Endothelial cell of umbilical vein (primary cell): ENCODE data around the gene ZNF439. TPM values are rescaled to one million over a fixed set of nuclear protein-coding genes. Genes with fewer than 3 reads are reported as not detected.

ENCODE experiments used
- BruUV-seq: library from RNA; stranded (reverse); fragments of 400-500 nt; replicated peaks from 2 replicates; lab custom pipeline; 2021; lab: Mats Ljungman, UMichigan
- CTCF ChIA-PET: fragments of 300-600, 350-600 bp; sonication (Branson Sonifier 250); formaldehyde crosslinking; loops from one replicate; lab custom pipeline; 2021; ENCODE audit warnings: antibody characterized with exemption, inconsistent platforms; lab: Charles Lee
- POLR2A ChIA-PET: fragments of 300-600, 350-600 bp; sonication (Branson Sonifier 250); formaldehyde crosslinking; loops from one replicate; lab custom pipeline; 2021; ENCODE audit warnings: antibody characterized with exemption, inconsistent platforms; lab: Charles Lee
- DNase-seq: peaks from one replicate; pipeline ENCODE4 v3.0.0-alpha.2; 2011; ENCODE audit warnings: low read depth, low spot score
- FAIRE-seq: peaks from 2 replicates; lab custom pipeline; 2011; peaks lifted over from hg19 to GRCh38; lab: Jason Lieb, UNC
- H2AFZ ChIP-seq: 2 replicates; pipeline ENCODE4 v1.6.0; 2012; ENCODE audit warnings: low read depth, low read length, control low read depth, inconsistent platforms
- H3K27ac ChIP-seq: 2 replicates; pipeline ENCODE4 v1.5.1; 2011; ENCODE audit warnings: low read depth, mild to moderate bottlenecking, control low read depth, low read length, moderate library complexity; ENCODE audit not compliant: insufficient read depth
- H3K27me3 ChIP-seq, 2 experiments: 2 replicates each; pipeline versions ENCODE4 v1.6.0 to v1.6.1; 2011; ENCODE audit warnings: low read length in 2 of 2, mixed read lengths in 1 of 2; ENCODE audit not compliant: control insufficient read depth in 2 of 2, insufficient read depth in 2 of 2
- H3K36me3 ChIP-seq, 2 experiments: 2 replicates in 1 of 2; 3 replicates in 1 of 2; pipeline ENCODE4 v1.5.1; 2011; ENCODE audit warnings: low read length in 2 of 2, mild to moderate bottlenecking in 1 of 2, moderate library complexity in 1 of 2; ENCODE audit not compliant: control insufficient read depth in 2 of 2, insufficient read depth in 2 of 2; ENCODE audit errors: extremely low read depth in 1 of 2
- H3K4me1 ChIP-seq: 3 replicates; pipeline ENCODE4 v1.5.1; 2011; ENCODE audit warnings: mild to moderate bottlenecking, low read length; ENCODE audit not compliant: control insufficient read depth, insufficient read depth; ENCODE audit errors: extremely low read depth
- H3K4me2 ChIP-seq: 2 replicates; pipeline ENCODE4 v1.6.1; 2011; ENCODE audit warnings: low read length, control low read depth, mixed read lengths; ENCODE audit not compliant: insufficient read depth
- H3K4me3 ChIP-seq, 3 experiments: fragments of 200-600 bp in 1 of 3; sonication (generic), shearing (Covaris generic) in 1 of 3; replicated peaks in 1 of 3; 2 replicates each; pipeline ENCODE4 v1.5.1; 2011 to 2016; ENCODE audit warnings: control low read depth in 3 of 3, low read length in 3 of 3, mild to moderate bottlenecking in 2 of 3, inconsistent platforms in 1 of 3, low read depth in 1 of 3, moderate library complexity in 1 of 3; ENCODE audit not compliant: insufficient read depth in 1 of 3
- H3K79me2 ChIP-seq: 2 replicates; pipeline ENCODE4 v1.6.0; 2012; ENCODE audit warnings: low read length, inconsistent platforms; ENCODE audit not compliant: control insufficient read depth, insufficient read depth
- H3K9ac ChIP-seq: replicated peaks from 2 replicates; pipeline ENCODE3; 2011; ENCODE audit warnings: low read length, control low read depth; ENCODE audit not compliant: insufficient read depth; ENCODE audit errors: extremely low read depth
- H3K9me1 ChIP-seq: replicated peaks from 3 replicates; pipeline ENCODE4 v1.6.0; 2011; ENCODE audit warnings: mild to moderate bottlenecking, low read length; ENCODE audit not compliant: control insufficient read depth, insufficient read depth; ENCODE audit errors: extremely low read depth
- H3K9me3 ChIP-seq: replicated peaks from 2 replicates; pipeline ENCODE4 v1.5.1; 2012; ENCODE audit warnings: low read length, inconsistent platforms; ENCODE audit not compliant: control insufficient read depth, insufficient read depth
- H4K20me1 ChIP-seq: replicated peaks from 2 replicates; pipeline ENCODE3; 2011; ENCODE audit warnings: mild to moderate bottlenecking, low read length; ENCODE audit not compliant: control insufficient read depth, insufficient read depth; ENCODE audit errors: extremely low read depth
- EZH2 ChIP-seq: IDR thresholded peaks from 2 replicates; pipeline ENCODE4 v1.6.1; 2012; ENCODE audit warnings: borderline replicate concordance, low read depth, mild to moderate bottlenecking, moderate library complexity, low read length, inconsistent platforms; ENCODE audit not compliant: severe bottlenecking
- FOS ChIP-seq: IDR thresholded peaks from 2 replicates; pipeline ENCODE4 v1.6.1; 2011; ENCODE audit warnings: mild to moderate bottlenecking, low read length, moderate library complexity, borderline replicate concordance; ENCODE audit not compliant: insufficient read depth
- GATA2 ChIP-seq: IDR thresholded peaks from 2 replicates; pipeline ENCODE4 v1.7.0; 2011; ENCODE audit warnings: low read depth, mild to moderate bottlenecking, moderate library complexity, mixed read lengths, low read length; ENCODE audit not compliant: insufficient read length, insufficient read depth
- JUN ChIP-seq: IDR thresholded peaks from 2 replicates; pipeline ENCODE4 v1.6.1; 2011; ENCODE audit warnings: borderline replicate concordance, low read depth; ENCODE audit not compliant: insufficient read length, insufficient read depth
- MYC ChIP-seq: IDR thresholded peaks from one replicate; pipeline ENCODE4 v1.6.1; 2011; ENCODE audit warnings: mild to moderate bottlenecking, low read depth, low read length
- POLR2A ChIP-seq: IDR thresholded peaks from 2 replicates; pipeline ENCODE4 v1.6.1; 2012; ENCODE audit warnings: low read depth, mild to moderate bottlenecking, control low read depth, low read length
- POLR2AphosphoS5 ChIP-seq: IDR thresholded peaks from 2 replicates; pipeline ENCODE4 v1.6.1; 2012; ENCODE audit warnings: low read depth, mild to moderate bottlenecking, control low read depth, low read length, moderate library complexity; ENCODE audit not compliant: insufficient read depth
- dilution Hi-C: fragments of 300-500 bp; cut with MboI; formaldehyde crosslinking; loops from one replicate; pipeline ENCODE4 v1.15.0; 2019; ENCODE audit warnings: low sequenced_read_pairs; ENCODE audit not compliant: extremely low pct_ligation_motif_present
- intact Hi-C: fragments of 100-400 bp; cut with micrococcal nuclease; formaldehyde crosslinking; loops from one replicate; pipeline ENCODE4 v1.10.0; 2022
- polyA plus RNA-seq, 4 experiments: library from polyadenylated mRNA; depleted of rRNA in 3 of 4; stranded (reverse) in 3 of 4; unstranded in 1 of 4; fragments of >200 nt; gene quantifications; 2 replicates each; pipeline versions ENCODE4 v1.2.1 to v1.2.3, GENCODE V29; 2011 to 2012; ENCODE audit warnings: missing spikeins in 1 of 4
- total RNA-seq: library from RNA; stranded (reverse); gene quantifications from 2 replicates; pipeline ENCODE4 v1.2.3, GENCODE V29; 2021
- TF ChIP-seq, protein P1 (sequence below): IDR thresholded peaks from 2 replicates; pipeline ENCODE4 v1.6.1; 2011; ENCODE audit not compliant: insufficient read depth, insufficient read length
- TF ChIP-seq, protein P2 (sequence below), 2 donors: IDR thresholded peaks; 1 replicate in 1 of 2; 2 replicates in 1 of 2; pipeline ENCODE4 v1.5.1; 2011; ENCODE audit warnings: low read length in 2 of 2, mild to moderate bottlenecking in 2 of 2, moderate library complexity in 2 of 2, control low read depth in 1 of 2, inconsistent platforms in 1 of 2, low read depth in 1 of 2; ENCODE audit not compliant: insufficient read depth in 1 of 2; ENCODE audit errors: extremely low read depth in 1 of 2

ZNF439 gene
- total and polyA plus RNA-seq, 2 donors (not counting 3 experiments of a cell fraction or from before 2014, with no cell fraction given), result 0.12 to 0.33 TPM

DNA sequence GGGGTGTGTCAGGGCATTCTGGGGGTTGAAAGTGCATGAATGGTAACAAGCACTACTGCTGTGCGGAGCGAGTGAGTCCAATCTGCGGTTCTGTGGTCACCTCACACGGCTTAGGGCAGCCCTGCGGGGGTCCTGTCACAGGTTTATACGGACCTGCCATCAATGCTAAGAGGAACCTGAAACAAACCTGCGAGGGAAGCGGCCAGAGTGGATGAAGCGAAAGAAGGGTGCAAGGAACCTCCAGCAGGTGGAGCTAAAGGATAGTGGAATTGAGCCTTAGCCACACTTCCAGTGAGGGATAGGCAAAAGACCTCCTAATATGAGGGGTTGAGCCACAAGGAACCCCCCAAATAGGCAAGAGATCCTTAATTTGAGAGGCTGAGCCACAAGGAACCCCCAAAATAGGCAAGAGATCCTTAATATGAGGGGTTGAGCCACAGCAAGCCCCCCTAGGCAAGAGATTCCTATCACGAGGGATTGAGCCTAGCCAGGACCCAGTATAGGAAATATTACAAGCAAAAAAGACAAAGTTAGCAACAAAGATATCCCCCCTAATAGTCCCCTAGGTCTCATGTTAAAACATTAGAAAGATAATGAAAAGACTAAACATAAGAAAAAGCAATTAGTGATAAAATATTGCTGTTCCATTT is 32.8 kb downstream of the ZNF439 start:
- dilution Hi-C loops, result no loop called here

DNA sequence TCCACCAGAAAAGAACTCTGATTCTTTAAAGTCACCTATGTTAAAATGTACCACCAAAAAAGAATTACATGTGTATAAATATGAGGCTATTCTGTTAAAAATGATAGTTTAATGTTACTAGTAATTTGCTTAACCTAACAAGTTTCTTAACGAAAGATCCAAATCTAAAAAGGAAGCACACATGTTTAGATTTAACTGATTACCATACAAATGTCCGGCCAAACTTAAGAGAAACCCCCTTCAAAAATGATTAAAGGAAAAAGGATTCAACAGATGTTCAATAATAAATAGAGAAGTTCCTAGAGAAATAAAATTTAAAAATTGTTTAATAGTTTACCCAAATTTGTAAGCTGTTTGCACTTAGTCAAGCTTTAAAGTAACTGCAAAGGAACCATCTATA is 34.1 kb downstream of the ZNF439 start:
- no peak overlapping the region for H3K4me2 ChIP-seq
- no TSS peak for BruUV-seq
- TF ChIP-seq JUN (no peak), MYC (no peak), POLR2A (no peak), POLR2AphosphoS5 (no peak), GATA2 (no peak), EZH2 (no peak), FOS (no peak)
- TF ChIP-seq, protein P1, sequence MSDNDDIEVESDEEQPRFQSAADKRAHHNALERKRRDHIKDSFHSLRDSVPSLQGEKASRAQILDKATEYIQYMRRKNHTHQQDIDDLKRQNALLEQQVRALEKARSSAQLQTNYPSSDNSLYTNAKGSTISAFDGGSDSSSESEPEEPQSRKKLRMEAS, result no peak
- TF ChIP-seq, protein P2, sequence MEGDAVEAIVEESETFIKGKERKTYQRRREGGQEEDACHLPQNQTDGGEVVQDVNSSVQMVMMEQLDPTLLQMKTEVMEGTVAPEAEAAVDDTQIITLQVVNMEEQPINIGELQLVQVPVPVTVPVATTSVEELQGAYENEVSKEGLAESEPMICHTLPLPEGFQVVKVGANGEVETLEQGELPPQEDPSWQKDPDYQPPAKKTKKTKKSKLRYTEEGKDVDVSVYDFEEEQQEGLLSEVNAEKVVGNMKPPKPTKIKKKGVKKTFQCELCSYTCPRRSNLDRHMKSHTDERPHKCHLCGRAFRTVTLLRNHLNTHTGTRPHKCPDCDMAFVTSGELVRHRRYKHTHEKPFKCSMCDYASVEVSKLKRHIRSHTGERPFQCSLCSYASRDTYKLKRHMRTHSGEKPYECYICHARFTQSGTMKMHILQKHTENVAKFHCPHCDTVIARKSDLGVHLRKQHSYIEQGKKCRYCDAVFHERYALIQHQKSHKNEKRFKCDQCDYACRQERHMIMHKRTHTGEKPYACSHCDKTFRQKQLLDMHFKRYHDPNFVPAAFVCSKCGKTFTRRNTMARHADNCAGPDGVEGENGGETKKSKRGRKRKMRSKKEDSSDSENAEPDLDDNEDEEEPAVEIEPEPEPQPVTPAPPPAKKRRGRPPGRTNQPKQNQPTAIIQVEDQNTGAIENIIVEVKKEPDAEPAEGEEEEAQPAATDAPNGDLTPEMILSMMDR (IDR thresholded peaks at IDR 0.05; ENCODE audit: extremely low read depth in 1 of 2, insufficient read depth in 1 of 2, low read depth in 1 of 2, low read length in 2 of 2), result no peak
- H3K9ac ChIP-seq, result no peak overlapping the region
- H2AFZ ChIP-seq, result no peak overlapping the region
- H3K9me3 ChIP-seq, result no peaks in the 10 kb centered on the region
- CTCF ChIA-PET, result interaction anchor here (6.9 kb wide), 1 partner anchor 106 kb away, joined by 39 read pairs; no protein-coding TSS in a partner anchor
- no peak overlapping the region for H3K27ac ChIP-seq
- POLR2A ChIA-PET, result no interaction called here
- H3K79me2 ChIP-seq, result no peaks in the 10 kb centered on the region
- dilution Hi-C loops (no loop called here), intact Hi-C loops (no loop called here)
- DNase-seq, result no peak
- no peaks in the 10 kb centered on the region for H4K20me1 ChIP-seq
- no peak for FAIRE-seq
- H3K4me1 ChIP-seq, result no peaks in the 10 kb centered on the region
- H3K27me3 ChIP-seq, result no peaks in the 10 kb centered on the region
- no peaks in the 10 kb centered on the region for H3K36me3 ChIP-seq
- H3K4me3 ChIP-seq, result no peak overlapping the region
- H3K9me1 ChIP-seq, result no peaks in the 10 kb centered on the region

More for the DNA sequence above, 32.8 kb downstream of the ZNF439 start:
- peak; percentile 54 for DNase-seq
- ChIA-PET POLR2A (no interaction called here), CTCF (interaction anchor here (0.7 to 6.9 kb wide), 3 partner anchors 42 to 790 kb away, joined by 4 to 39 read pairs (median 5); no protein-coding TSS in a partner anchor)
- Histone ChIP-seq H3K4me2 (no peak overlapping the region), H3K4me3 (no peak overlapping the region), H3K27me3 (no peaks in the 10 kb centered on the region), H3K4me1 (no peaks in the 10 kb centered on the region), H3K27ac (no peak overlapping the region), H3K9me1 (no peaks in the 10 kb centered on the region), H3K79me2 (no peaks in the 10 kb centered on the region), H2AFZ (no peak overlapping the region), H3K9ac (no peak overlapping the region), H3K9me3 (no peaks in the 10 kb centered on the region), H4K20me1 (no peaks in the 10 kb centered on the region), H3K36me3 (no peaks in the 10 kb centered on the region)
- peak; percentile 90 for FAIRE-seq
- intact Hi-C loops, result loop anchor here (1.0 kb wide), 2 partner anchors 107 to 260 kb away; no protein-coding TSS in a partner anchor
- no peak for TF ChIP-seq FOS
- TF ChIP-seq, protein P2 (IDR thresholded peaks at IDR 0.05; ENCODE audit: extremely low read depth in 1 of 2, insufficient read depth in 1 of 2, low read depth in 1 of 2, low read length in 2 of 2), result peak; percentile 68 to 70
- TF ChIP-seq EZH2, result no peak
- BruUV-seq, result no TSS peak
